Gastrocnemius medialis (tissue), 4 donors: Measurements from ENCODE around the gene SNORC.

Source experiments
- CTCF ChIP-seq, 5 experiments: fragments of 450-650 bp in 3 of 5; fragments of 200-600 bp in 2 of 5; sonication (generic) in 2 of 5; IDR thresholded peaks in 4 of 5; conservative IDR thresholded peaks in 1 of 5; 1 replicate in 4 of 5; 2 replicates in 1 of 5; pipeline ENCODE4 v1.5.1; 2016 to 2019; ENCODE audit warnings: antibody characterized with exemption in 5 of 5, mild to moderate bottlenecking in 3 of 5, moderate library complexity in 3 of 5
- POLR2A ChIP-seq, 2 donors: fragments of 450-650 bp; IDR thresholded peaks; one replicate each; pipeline ENCODE4 v1.6.1; 2017; ENCODE audit warnings: antibody characterized with exemption in 2 of 2, mild to moderate bottlenecking in 2 of 2, moderate library complexity in 2 of 2

- TF ChIP-seq CTCF (IDR thresholded peaks at IDR 0.05 in 4 of 5, conservative IDR thresholded peaks at IDR 0.05 in 1 of 5) (no peak), POLR2A (IDR thresholded peaks at IDR 0.05) (no peak)
Measured at GRCh38 chr2:232873292-232873908, 3.3 kb downstream of the SNORC start.
